ENCODE results near the gene NRIP1.
A peak's percentile ranks its signal among the peaks of the same experiment; 100 is the strongest.

The NRIP1 gene

DNA sequence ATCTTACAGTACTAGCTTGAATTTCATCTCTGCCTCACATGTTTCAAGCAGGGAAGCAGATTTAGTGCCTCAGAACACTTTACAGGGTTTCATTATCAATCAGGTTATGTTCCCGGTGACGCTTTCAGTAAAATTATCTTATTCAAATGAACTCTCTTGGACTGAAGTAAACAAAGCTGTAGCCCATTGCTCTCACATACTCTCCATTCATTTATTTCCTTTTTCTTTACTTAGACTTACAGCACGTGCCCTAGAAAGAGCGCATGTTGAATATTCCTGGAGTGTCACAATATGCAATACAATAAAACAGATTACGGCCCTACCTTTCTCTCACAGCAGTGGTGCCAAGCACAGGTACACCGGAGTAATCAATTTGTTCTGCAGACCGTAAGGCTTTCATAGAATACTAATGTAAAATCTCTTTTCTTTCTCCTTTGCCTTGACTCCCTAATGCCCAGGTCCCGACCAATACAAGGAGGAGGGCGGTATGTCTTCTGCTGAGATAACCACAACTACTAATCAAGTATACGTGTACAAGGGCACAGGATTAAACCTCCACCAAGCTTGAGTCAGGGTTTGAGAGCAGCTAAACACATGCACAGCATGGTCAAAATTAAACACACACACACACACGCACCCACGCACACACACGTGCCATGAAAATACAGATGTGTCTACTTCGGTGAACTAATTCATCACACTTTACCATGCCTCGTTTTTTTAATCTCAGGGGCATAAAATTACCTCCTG lies 62.8 kb downstream of the NRIP1 start:
- peaks cover 31% of the 10 kb centered on the region for H3K4me1 ChIP-seq (ENCODE audit: insufficient read depth, low read length)

GRCh38 chr21:15001113-15001512 lies 63.7 kb downstream of the NRIP1 start:
- Histone ChIP-seq H3K4me3 (ENCODE audit: low read length) (no peak overlapping the region), H3K9ac (ENCODE audit: low read depth, low read length) (no peak overlapping the region), H3K27ac (ENCODE audit: low read length) (no peak overlapping the region), H3K27me3 (ENCODE audit: insufficient read depth, low read length) (peaks cover 36% of the 10 kb centered on the region), H3K4me1 (ENCODE audit: insufficient read depth, low read length) (peaks cover 28% of the 10 kb centered on the region), H3K9me3 (ENCODE audit: insufficient read depth, low read depth, low read length) (no peaks in the 10 kb centered on the region), H3K36me3 (ENCODE audit: insufficient read depth, low read depth, low read length) (no peaks in the 10 kb centered on the region)

More for the DNA sequence above, 62.8 kb downstream of the NRIP1 start:
- Histone ChIP-seq H3K9me3 (ENCODE audit: insufficient read depth, low read depth, low read length) (no peaks in the 10 kb centered on the region), H3K27me3 (ENCODE audit: insufficient read depth, low read length) (peaks cover 45% of the 10 kb centered on the region), H3K27ac (ENCODE audit: low read length) (no peak overlapping the region), H3K36me3 (ENCODE audit: insufficient read depth, low read depth, low read length) (no peaks in the 10 kb centered on the region), H3K4me3 (ENCODE audit: low read length) (peak overlapping the region; percentile 36), H3K9ac (ENCODE audit: low read depth, low read length) (no peak overlapping the region)

DNA sequence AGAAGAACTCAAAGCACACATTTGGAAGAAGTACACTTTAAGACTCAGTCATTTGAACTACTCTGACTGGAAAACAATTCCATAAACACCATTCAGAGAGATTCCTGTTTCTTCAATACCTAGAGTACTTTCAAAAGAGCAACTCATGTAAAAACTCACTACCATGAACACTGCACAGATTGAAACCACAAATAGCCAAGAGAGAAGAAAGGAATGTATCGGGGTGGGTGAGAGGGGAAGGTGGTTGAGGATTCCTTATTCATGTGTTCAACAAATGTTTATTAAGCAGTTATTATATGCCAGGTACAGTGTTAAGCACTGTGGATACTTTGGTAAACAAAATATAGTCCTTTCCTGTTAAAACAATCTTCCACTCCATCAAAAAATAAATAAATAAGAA lies 64.7 kb downstream of the NRIP1 start:
- Histone ChIP-seq H3K27me3 (ENCODE audit: insufficient read depth, low read length) (peaks cover 31% of the 10 kb centered on the region), H3K4me3 (ENCODE audit: low read length) (no peak overlapping the region), H3K4me1 (ENCODE audit: insufficient read depth, low read length) (peaks cover 25% of the 10 kb centered on the region), H3K36me3 (ENCODE audit: insufficient read depth, low read depth, low read length) (no peaks in the 10 kb centered on the region), H3K9me3 (ENCODE audit: insufficient read depth, low read depth, low read length) (no peaks in the 10 kb centered on the region), H3K9ac (ENCODE audit: low read depth, low read length) (no peak overlapping the region), H3K27ac (ENCODE audit: low read length) (no peak overlapping the region)

- H3K4me1 ChIP-seq (ENCODE audit: insufficient read depth, low read length): peaks cover 23% of the 10 kb centered on the region
- peaks cover 18% of the 10 kb centered on the region; the same call in 1 of the 2 replicates for H3K27me3 ChIP-seq (ENCODE audit: insufficient read depth, low read length)
- no peak overlapping the region for H3K27ac ChIP-seq (ENCODE audit: low read length)
- no peak overlapping the region for H3K4me3 ChIP-seq (ENCODE audit: low read length)
- no peak overlapping the region for H3K9ac ChIP-seq (ENCODE audit: low read depth, low read length)
- H3K36me3 ChIP-seq (ENCODE audit: insufficient read depth, low read depth, low read length): no peaks in the 10 kb centered on the region
- no peaks in the 10 kb centered on the region for H3K9me3 ChIP-seq (ENCODE audit: insufficient read depth, low read depth, low read length)
Measured at GRCh38 chr21:14998784-14999183, 66.0 kb downstream of the NRIP1 start.

DNA sequence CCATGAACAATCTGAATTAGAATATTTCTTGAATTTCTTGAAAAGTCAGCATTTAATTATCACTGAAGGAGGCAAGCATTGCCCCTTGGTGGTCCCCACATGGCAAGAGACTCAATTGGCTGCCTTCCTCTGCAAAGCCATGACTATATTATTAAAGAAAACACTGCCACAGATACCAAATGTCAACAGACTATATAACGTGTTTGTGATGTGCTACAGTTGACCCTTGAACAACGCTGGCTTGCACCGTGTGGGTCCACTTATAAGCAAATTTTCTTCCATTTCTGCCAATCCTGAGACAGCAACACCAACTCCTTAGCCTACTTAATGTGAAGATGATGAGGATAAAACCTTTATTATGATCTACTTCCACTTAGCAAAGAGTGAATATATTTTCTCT lies 66.5 kb downstream of the NRIP1 start:
- Histone ChIP-seq H3K36me3 (ENCODE audit: insufficient read depth, low read depth, low read length) (no peaks in the 10 kb centered on the region), H3K9me3 (ENCODE audit: insufficient read depth, low read depth, low read length) (no peaks in the 10 kb centered on the region), H3K4me3 (ENCODE audit: low read length) (no peak overlapping the region), H3K27me3 (ENCODE audit: insufficient read depth, low read length) (peaks cover 14% of the 10 kb centered on the region; the same call in 1 of the 2 replicates), H3K4me1 (ENCODE audit: insufficient read depth, low read length) (peaks cover 23% of the 10 kb centered on the region), H3K9ac (ENCODE audit: low read depth, low read length) (no peak overlapping the region), H3K27ac (ENCODE audit: low read length) (no peak overlapping the region)

GRCh38 chr21:14995695-14996490 lies 68.9 kb downstream of the NRIP1 start:
- Histone ChIP-seq H3K9ac (ENCODE audit: low read depth, low read length) (no peak overlapping the region), H3K4me3 (ENCODE audit: low read length) (no peak overlapping the region), H3K36me3 (ENCODE audit: insufficient read depth, low read depth, low read length) (no peaks in the 10 kb centered on the region), H3K27ac (ENCODE audit: low read length) (no peak overlapping the region), H3K4me1 (ENCODE audit: insufficient read depth, low read length) (peaks cover 10% of the 10 kb centered on the region), H3K9me3 (ENCODE audit: insufficient read depth, low read depth, low read length) (no peaks in the 10 kb centered on the region), H3K27me3 (ENCODE audit: insufficient read depth, low read length) (no peaks in the 10 kb centered on the region; the same call in 1 of the 2 replicates)

GRCh38 chr21:14995226-14995625 lies 69.6 kb downstream of the NRIP1 start:
- Histone ChIP-seq H3K4me3 (ENCODE audit: low read length) (no peak overlapping the region), H3K9ac (ENCODE audit: low read depth, low read length) (no peak overlapping the region), H3K4me1 (ENCODE audit: insufficient read depth, low read length) (peaks cover 10% of the 10 kb centered on the region; the same call in 1 of the 2 replicates), H3K9me3 (ENCODE audit: insufficient read depth, low read depth, low read length) (no peaks in the 10 kb centered on the region), H3K27me3 (ENCODE audit: insufficient read depth, low read length) (no peaks in the 10 kb centered on the region; the same call in 1 of the 2 replicates), H3K27ac (ENCODE audit: low read length) (no peak overlapping the region), H3K36me3 (ENCODE audit: insufficient read depth, low read depth, low read length) (no peaks in the 10 kb centered on the region)

DNA sequence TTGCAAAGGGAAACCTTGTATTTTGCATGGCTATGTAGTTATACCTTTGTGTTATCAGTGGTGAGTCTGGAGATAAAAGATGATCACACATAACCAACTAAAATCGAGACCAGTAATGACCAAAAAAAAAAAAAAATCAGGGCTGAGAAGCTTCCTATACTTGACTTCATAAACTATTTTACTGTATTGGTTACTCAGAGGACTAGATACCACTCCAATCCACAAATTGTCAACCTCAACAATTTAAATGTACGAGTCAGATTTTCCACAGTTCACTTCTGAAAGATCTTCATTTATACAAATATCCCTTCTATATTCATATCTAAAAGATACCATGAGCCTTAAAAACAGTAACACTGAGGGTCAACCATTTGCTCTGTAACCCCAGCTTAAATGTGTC lies 71.7 kb downstream of the NRIP1 start:
- Histone ChIP-seq H3K9me3 (ENCODE audit: insufficient read depth, low read depth, low read length) (no peaks in the 10 kb centered on the region), H3K27ac (ENCODE audit: low read length) (no peak overlapping the region), H3K36me3 (ENCODE audit: insufficient read depth, low read depth, low read length) (no peaks in the 10 kb centered on the region), H3K9ac (ENCODE audit: low read depth, low read length) (no peak overlapping the region), H3K27me3 (ENCODE audit: insufficient read depth, low read length) (peaks cover 13% of the 10 kb centered on the region), H3K4me3 (ENCODE audit: low read length) (no peak overlapping the region), H3K4me1 (ENCODE audit: insufficient read depth, low read length) (peaks cover 10% of the 10 kb centered on the region; the same call in 1 of the 2 replicates)

- H3K27me3 ChIP-seq (ENCODE audit: insufficient read depth, low read length): peaks cover 16% of the 10 kb centered on the region
- no peaks in the 10 kb centered on the region for H3K9me3 ChIP-seq (ENCODE audit: insufficient read depth, low read depth, low read length)
- H3K4me3 ChIP-seq (ENCODE audit: low read length): no peak overlapping the region
- H3K9ac ChIP-seq (ENCODE audit: low read depth, low read length): no peak overlapping the region
- H3K27ac ChIP-seq (ENCODE audit: low read length): no peak overlapping the region
- H3K36me3 ChIP-seq (ENCODE audit: insufficient read depth, low read depth, low read length): no peaks in the 10 kb centered on the region
- peaks cover 18% of the 10 kb centered on the region for H3K4me1 ChIP-seq (ENCODE audit: insufficient read depth, low read length)
Measured at GRCh38 chr21:14991957-14992356, 72.8 kb downstream of the NRIP1 start.

DNA sequence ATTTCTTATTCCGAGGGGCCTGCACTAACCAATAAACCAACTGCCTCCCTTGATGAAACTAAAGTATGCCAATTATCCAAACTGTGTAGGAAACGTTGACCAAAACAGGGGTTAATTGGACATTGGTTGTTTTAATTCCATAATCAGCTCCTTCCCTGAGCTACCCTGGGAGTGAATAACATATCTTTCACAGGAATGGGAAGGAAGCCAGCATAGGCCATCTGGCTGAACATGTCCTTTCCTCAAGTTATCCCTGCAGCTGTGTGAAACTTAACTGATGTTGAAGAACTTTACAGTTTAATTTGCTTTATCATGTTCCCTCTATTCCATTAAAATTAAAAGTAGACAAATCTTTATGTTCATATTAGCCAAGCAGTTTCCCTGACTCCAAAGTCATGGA lies 75.4 kb downstream of the NRIP1 start:
- Histone ChIP-seq H3K4me3 (ENCODE audit: low read length) (no peak overlapping the region), H3K9ac (ENCODE audit: low read depth, low read length) (no peak overlapping the region), H3K36me3 (ENCODE audit: insufficient read depth, low read depth, low read length) (no peaks in the 10 kb centered on the region), H3K9me3 (ENCODE audit: insufficient read depth, low read depth, low read length) (no peaks in the 10 kb centered on the region), H3K27me3 (ENCODE audit: insufficient read depth, low read length) (peaks cover 30% of the 10 kb centered on the region), H3K4me1 (ENCODE audit: insufficient read depth, low read length) (peaks cover 10% of the 10 kb centered on the region; the same call in 1 of the 2 replicates), H3K27ac (ENCODE audit: low read length) (no peak overlapping the region)

GRCh38 chr21:14988760-14989159 lies 76.0 kb downstream of the NRIP1 start:
- Histone ChIP-seq H3K9ac (ENCODE audit: low read depth, low read length) (no peak overlapping the region), H3K27ac (ENCODE audit: low read length) (no peak overlapping the region), H3K36me3 (ENCODE audit: insufficient read depth, low read depth, low read length) (peaks cover 4% of the 10 kb centered on the region; the same call in 1 of the 2 replicates), H3K27me3 (ENCODE audit: insufficient read depth, low read length) (peaks cover 30% of the 10 kb centered on the region), H3K9me3 (ENCODE audit: insufficient read depth, low read depth, low read length) (no peaks in the 10 kb centered on the region), H3K4me3 (ENCODE audit: low read length) (no peak overlapping the region), H3K4me1 (ENCODE audit: insufficient read depth, low read length) (peaks cover 10% of the 10 kb centered on the region; the same call in 1 of the 2 replicates)
